Measurements from ENCODE around the gene LAMA3.
"Not testable (repeated sequence)": the region's sequence is repeated elsewhere in the genome, so short reads cannot be mapped to it uniquely, and the experiment has no call there.

Gene LAMA3

GRCh38 chr18:23702606-23703005 is 13.4 kb downstream of the LAMA3 start:
- H4K20me1 ChIP-seq = no peaks in the 10 kb centered on the region
- no peak overlapping the region for H3K4me3 ChIP-seq
- H3K36me3 ChIP-seq = no peaks in the 10 kb centered on the region
- no peak overlapping the region for H3K9ac ChIP-seq
- no peak overlapping the region for H3K4me2 ChIP-seq
- no peaks in the 10 kb centered on the region for H3K27me3 ChIP-seq
- no peak overlapping the region for H3K27ac ChIP-seq
- peaks cover 11% of the 10 kb centered on the region for H3K9me3 ChIP-seq
- TF ChIP-seq Cebpa-rat (IDR thresholded peaks at IDR 0.05) = no peak
- H3K4me1 ChIP-seq = peaks cover 16% of the 10 kb centered on the region

DNA sequence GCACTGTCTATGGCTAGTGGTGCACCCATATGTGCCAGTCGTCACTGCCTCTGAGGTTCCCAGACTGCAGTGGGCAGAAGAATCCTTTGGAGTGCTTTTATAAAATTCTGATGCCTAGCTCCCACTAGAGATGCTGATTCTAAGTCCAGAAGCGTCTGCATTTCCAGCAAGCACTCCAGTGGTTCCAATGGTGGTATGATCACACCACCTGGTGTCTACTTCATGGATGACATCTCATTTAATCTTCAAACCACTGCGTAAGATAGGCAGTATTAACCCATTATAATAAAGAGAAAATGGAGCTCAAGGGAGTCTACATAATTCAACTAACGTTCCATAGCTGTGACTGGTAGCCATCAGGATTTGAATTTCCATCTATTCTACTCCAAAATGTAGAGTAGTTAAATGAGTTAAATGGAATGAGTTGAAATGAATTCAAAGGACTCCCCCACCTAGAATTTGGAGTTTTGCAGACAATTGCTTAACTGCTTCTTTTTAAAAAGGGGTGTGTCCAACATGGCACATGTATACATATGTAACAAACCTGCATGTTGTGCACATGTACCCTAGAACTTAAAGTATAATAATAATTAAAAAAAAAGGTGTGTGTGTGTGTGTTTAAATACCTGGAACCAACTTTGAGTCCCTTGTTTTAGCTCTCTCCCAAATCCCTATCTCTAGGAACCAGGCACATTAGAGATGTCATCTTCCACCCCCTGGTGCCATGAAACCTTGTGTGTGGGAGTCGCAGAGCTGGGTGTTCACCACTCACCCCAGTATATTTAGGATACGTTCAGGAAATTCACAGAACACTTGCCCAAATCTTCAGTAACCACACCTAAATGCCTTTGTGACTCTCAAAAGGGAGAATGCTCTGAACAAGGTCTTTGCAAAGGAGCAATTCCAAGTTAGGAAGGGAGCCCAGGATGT is 14.1 kb downstream of the LAMA3 start:
- H4K20me1 ChIP-seq = no peaks in the 10 kb centered on the region
- no peak overlapping the region for H3K9ac ChIP-seq
- H3K4me1 ChIP-seq = peaks cover 16% of the 10 kb centered on the region
- H3K4me3 ChIP-seq = no peak overlapping the region
- no peak overlapping the region for H3K27ac ChIP-seq
- no peak for TF ChIP-seq Cebpa-rat (IDR thresholded peaks at IDR 0.05)
- no peak overlapping the region for H3K4me2 ChIP-seq
- H3K36me3 ChIP-seq = no peaks in the 10 kb centered on the region
- H3K9me3 ChIP-seq = peaks cover 13% of the 10 kb centered on the region
- no peaks in the 10 kb centered on the region for H3K27me3 ChIP-seq

GRCh38 chr18:23703987-23704384 is 14.7 kb downstream of the LAMA3 start:
- no peaks in the 10 kb centered on the region for H3K36me3 ChIP-seq
- H4K20me1 ChIP-seq = no peaks in the 10 kb centered on the region
- no peak overlapping the region for H3K4me3 ChIP-seq
- no peak overlapping the region for H3K9ac ChIP-seq
- no peak overlapping the region for H3K27ac ChIP-seq
- H3K9me3 ChIP-seq = peaks cover 17% of the 10 kb centered on the region
- H3K4me2 ChIP-seq = no peak overlapping the region
- no peak for TF ChIP-seq Cebpa-rat (IDR thresholded peaks at IDR 0.05)
- no peaks in the 10 kb centered on the region for H3K27me3 ChIP-seq
- peaks cover 16% of the 10 kb centered on the region for H3K4me1 ChIP-seq

DNA sequence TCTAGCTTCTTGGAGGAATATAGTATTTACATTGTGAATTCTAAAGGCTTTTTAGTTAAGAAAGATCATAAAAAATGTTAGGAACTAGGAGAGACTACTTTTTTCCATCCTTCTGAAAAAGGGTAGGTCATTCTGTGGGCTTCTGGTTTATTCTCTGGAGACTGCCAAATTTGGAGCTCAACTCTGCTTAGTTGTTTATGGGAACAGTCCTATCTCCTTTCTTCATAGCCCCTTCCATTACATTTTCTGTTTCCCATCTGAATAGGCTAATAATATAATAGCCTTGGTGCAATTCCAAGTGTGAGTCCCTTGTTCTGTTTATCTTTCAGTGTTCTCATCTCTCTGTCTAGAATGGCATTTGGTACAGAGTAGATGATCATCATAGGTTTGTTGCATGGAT is 15.6 kb downstream of the LAMA3 start:
- H3K4me2 ChIP-seq = no peak overlapping the region
- H3K4me1 ChIP-seq = peaks cover 16% of the 10 kb centered on the region
- peaks cover 19% of the 10 kb centered on the region for H3K9me3 ChIP-seq
- no peaks in the 10 kb centered on the region for H3K36me3 ChIP-seq
- H3K27me3 ChIP-seq = no peaks in the 10 kb centered on the region
- H4K20me1 ChIP-seq = no peaks in the 10 kb centered on the region
- no peak for TF ChIP-seq Cebpa-rat (IDR thresholded peaks at IDR 0.05)
- no peak overlapping the region for H3K4me3 ChIP-seq
- no peak overlapping the region for H3K9ac ChIP-seq
- no peak overlapping the region for H3K27ac ChIP-seq

- Histone ChIP-seq H3K4me2 (no peak overlapping the region), H3K9ac (no peak overlapping the region), H3K9me3 (peaks cover 19% of the 10 kb centered on the region), H4K20me1 (no peaks in the 10 kb centered on the region), H3K27me3 (no peaks in the 10 kb centered on the region), H3K27ac (no peak overlapping the region), H3K36me3 (no peaks in the 10 kb centered on the region), H3K4me3 (no peak overlapping the region), H3K4me1 (peaks cover 8% of the 10 kb centered on the region)
- no peak for TF ChIP-seq Cebpa-rat (IDR thresholded peaks at IDR 0.05)
These were observed 17.9 kb downstream of the LAMA3 start for GRCh38 chr18:23706971-23707640.

- H3K4me3 ChIP-seq = no peak overlapping the region
- no peak for TF ChIP-seq Cebpa-rat (IDR thresholded peaks at IDR 0.05)
- no peaks in the 10 kb centered on the region for H3K36me3 ChIP-seq
- H3K9ac ChIP-seq = no peak overlapping the region
- peaks cover 19% of the 10 kb centered on the region for H3K4me1 ChIP-seq
- no peak overlapping the region for H3K4me2 ChIP-seq
- no peak overlapping the region for H3K27ac ChIP-seq
- H4K20me1 ChIP-seq = no peaks in the 10 kb centered on the region
- peaks cover 19% of the 10 kb centered on the region for H3K9me3 ChIP-seq
- H3K27me3 ChIP-seq = no peaks in the 10 kb centered on the region
These were observed 20.8 kb downstream of the LAMA3 start for GRCh38 chr18:23710068-23710527.

- Histone ChIP-seq H3K9ac (no peak overlapping the region), H3K27me3 (no peaks in the 10 kb centered on the region), H3K9me3 (peaks cover 19% of the 10 kb centered on the region), H3K4me3 (no peak overlapping the region), H3K4me2 (no peak overlapping the region), H3K27ac (no peak overlapping the region), H4K20me1 (no peaks in the 10 kb centered on the region), H3K4me1 (peaks cover 28% of the 10 kb centered on the region), H3K36me3 (no peaks in the 10 kb centered on the region)
- TF ChIP-seq Cebpa-rat (IDR thresholded peaks at IDR 0.05) = no peak
These were observed 21.7 kb downstream of the LAMA3 start for GRCh38 chr18:23710946-23711345.

- no peak for TF ChIP-seq Cebpa-rat (IDR thresholded peaks at IDR 0.05)
- H3K27ac ChIP-seq = no peak overlapping the region
These were observed 22.2 kb downstream of the LAMA3 start for GRCh38 chr18:23711426-23711825.

GRCh38 chr18:23712445-23712844 is 23.2 kb downstream of the LAMA3 start:
- Histone ChIP-seq H4K20me1 (no peaks in the 10 kb centered on the region), H3K4me3 (no peak overlapping the region), H3K4me1 (peaks cover 32% of the 10 kb centered on the region), H3K4me2 (peak overlapping the region; percentile 42), H3K9me3 (peaks cover 10% of the 10 kb centered on the region), H3K36me3 (no peaks in the 10 kb centered on the region), H3K27me3 (no peaks in the 10 kb centered on the region), H3K27ac (no peak overlapping the region; the same call in 1 of the 2 replicates), H3K9ac (no peak overlapping the region)
- TF ChIP-seq Cebpa-rat (IDR thresholded peaks at IDR 0.05) = no peak

More at GRCh38 chr18:23711426-23711825, 22.2 kb downstream of the LAMA3 start:
- Histone ChIP-seq H3K27me3 (no peaks in the 10 kb centered on the region), H3K36me3 (no peaks in the 10 kb centered on the region), H3K4me1 (peaks cover 32% of the 10 kb centered on the region), H3K9me3 (peaks cover 19% of the 10 kb centered on the region), H4K20me1 (no peaks in the 10 kb centered on the region), H3K9ac (no peak overlapping the region), H3K4me3 (no peak overlapping the region), H3K4me2 (no peak overlapping the region)

- no peak overlapping the region for H3K4me3 ChIP-seq
- no peak overlapping the region for H3K4me2 ChIP-seq
- no peak for TF ChIP-seq Cebpa-rat (IDR thresholded peaks at IDR 0.05)
- peaks cover 36% of the 10 kb centered on the region for H3K4me1 ChIP-seq
- H3K9ac ChIP-seq = no peak overlapping the region
- H3K27ac ChIP-seq = no peak overlapping the region
- no peaks in the 10 kb centered on the region for H3K27me3 ChIP-seq
- no peaks in the 10 kb centered on the region for H3K36me3 ChIP-seq
- H3K9me3 ChIP-seq = no peaks in the 10 kb centered on the region
- no peaks in the 10 kb centered on the region for H4K20me1 ChIP-seq
These were observed 25.3 kb downstream of the LAMA3 start for GRCh38 chr18:23714576-23714975.

DNA sequence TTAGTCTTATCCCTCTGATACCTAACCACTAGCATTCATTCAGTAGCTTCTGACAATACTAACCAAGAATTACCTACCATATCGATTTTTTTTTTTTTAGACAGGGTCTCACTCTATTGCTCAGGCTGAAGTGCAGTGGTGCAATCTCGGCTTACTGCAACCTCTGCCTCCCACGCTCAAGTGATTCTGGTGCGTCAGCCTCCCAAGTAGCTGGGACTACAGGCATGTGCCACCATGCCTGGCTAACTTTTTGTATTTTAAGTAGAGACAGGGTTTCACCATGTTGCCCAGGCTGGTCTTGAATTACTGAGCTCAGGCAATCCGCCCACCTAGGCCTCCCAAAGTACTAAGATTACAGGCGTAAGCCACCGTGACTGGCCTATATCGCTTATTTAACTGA is 26.8 kb downstream of the LAMA3 start:
- Histone ChIP-seq H3K4me1 (peaks cover 36% of the 10 kb centered on the region), H3K4me2 (peak overlapping the region; percentile 33)

More for the DNA sequence above, 26.8 kb downstream of the LAMA3 start:
- not testable (repeated sequence) for H4K20me1 ChIP-seq, H3K4me3 ChIP-seq, H3K9me3 ChIP-seq, H3K9ac ChIP-seq, H3K27me3 ChIP-seq, H3K36me3 ChIP-seq, H3K27ac ChIP-seq

All from BLaER1 (cell line).